ENCODE measurements around the gene CPNE7. TPM values are rescaled to one million over a fixed set of nuclear protein-coding genes. Genes with fewer than 3 reads are reported as not detected.

CPNE7 gene
- total and polyA plus RNA-seq, 2 donors (not counting 1 experiment from before 2014, with no cell fraction given) = 0.51 to 0.76 TPM

DNA sequence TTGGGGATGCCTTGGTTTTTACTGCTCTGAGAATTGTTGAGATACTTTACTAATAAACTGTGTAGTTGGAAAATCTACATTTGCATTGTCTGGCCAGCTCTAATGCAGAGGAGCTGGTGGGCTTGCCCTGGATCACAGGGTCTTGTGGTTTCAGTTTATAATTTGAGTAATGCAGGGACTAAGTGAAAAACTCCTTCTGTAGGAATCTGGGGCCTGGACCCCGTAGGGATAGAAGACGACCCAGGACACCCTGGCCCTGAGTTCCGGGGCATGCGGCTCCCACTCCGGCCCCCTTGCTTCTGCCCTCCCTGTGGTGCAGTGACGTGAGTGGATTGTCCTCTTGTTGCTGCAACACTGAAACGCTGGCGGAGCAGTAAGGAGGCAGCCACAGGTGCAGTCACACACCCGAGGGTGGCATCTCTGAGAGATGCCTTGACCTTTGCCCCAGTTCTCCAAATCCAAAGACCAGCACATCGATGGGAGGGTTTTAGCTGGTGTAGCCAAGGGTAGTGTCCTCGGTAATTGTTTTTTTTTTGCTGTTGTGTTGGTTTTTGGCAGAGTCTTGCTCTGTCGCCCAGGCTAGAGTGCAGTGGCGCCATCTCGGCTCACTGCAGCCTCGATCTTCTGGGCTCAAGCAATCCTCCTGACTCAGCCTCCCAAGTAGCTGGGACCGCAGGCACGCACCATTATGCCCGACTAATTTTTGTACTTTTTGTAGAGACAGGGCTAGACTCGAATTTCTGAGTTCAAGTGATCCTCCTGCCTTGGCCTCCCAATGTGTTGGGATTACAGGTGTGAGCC lies 17.7 kb upstream of the CPNE7 start:
- Mint-ChIP-seq H3K4me3 (peak overlapping the region; percentile 73), H3K9me3 (ENCODE audit: insufficient read depth) (no peaks in the 10 kb centered on the region), H3K27me3 (no peaks in the 10 kb centered on the region), H3K27ac (peak overlapping the region; percentile 69), H3K4me1 (peaks cover 19% of the 10 kb centered on the region)
- no peak overlapping the region for H3K9ac ChIP-seq (ENCODE audit: low read length)
- H3K27ac ChIP-seq (ENCODE audit: low read length in 2 of 2) = no peak overlapping the region
- peaks cover 28% of the 10 kb centered on the region for H3K79me2 ChIP-seq (ENCODE audit: control insufficient read depth, insufficient read depth, low read length)
- ChIA-PET POLR2A (no interaction called here), CTCF (interaction anchor here (0.7 to 2.7 kb wide), 14 partner anchors 9 to 815 kb away, joined by 3 to 9 read pairs (median 4); partner anchors contain the start of genes SPG7 and ZNF778)
- no peaks in the 10 kb centered on the region for H3K9me3 ChIP-seq (ENCODE audit: control extremely low read depth in 1 of 3, control insufficient read depth in 2 of 3, insufficient read depth in 1 of 3, low read length in 2 of 3)
- 91% methylated on average over 15 of the region's 19 CpGs for WGBS (ENCODE audit: insufficient coverage)
- H3K4me3 ChIP-seq (ENCODE audit: control extremely low read depth in 1 of 5, extremely low read depth in 1 of 5, insufficient read depth in 1 of 5, low read depth in 2 of 5, low read length in 4 of 5) = no peak overlapping the region
- peaks cover 19 to 24% of the 10 kb centered on the region in 2 donors for H3K4me1 ChIP-seq (ENCODE audit: control insufficient read depth in 2 of 2, insufficient read depth in 2 of 2, low read length in 2 of 2)
- TF ChIP-seq, protein P1, sequence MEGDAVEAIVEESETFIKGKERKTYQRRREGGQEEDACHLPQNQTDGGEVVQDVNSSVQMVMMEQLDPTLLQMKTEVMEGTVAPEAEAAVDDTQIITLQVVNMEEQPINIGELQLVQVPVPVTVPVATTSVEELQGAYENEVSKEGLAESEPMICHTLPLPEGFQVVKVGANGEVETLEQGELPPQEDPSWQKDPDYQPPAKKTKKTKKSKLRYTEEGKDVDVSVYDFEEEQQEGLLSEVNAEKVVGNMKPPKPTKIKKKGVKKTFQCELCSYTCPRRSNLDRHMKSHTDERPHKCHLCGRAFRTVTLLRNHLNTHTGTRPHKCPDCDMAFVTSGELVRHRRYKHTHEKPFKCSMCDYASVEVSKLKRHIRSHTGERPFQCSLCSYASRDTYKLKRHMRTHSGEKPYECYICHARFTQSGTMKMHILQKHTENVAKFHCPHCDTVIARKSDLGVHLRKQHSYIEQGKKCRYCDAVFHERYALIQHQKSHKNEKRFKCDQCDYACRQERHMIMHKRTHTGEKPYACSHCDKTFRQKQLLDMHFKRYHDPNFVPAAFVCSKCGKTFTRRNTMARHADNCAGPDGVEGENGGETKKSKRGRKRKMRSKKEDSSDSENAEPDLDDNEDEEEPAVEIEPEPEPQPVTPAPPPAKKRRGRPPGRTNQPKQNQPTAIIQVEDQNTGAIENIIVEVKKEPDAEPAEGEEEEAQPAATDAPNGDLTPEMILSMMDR (IDR thresholded peaks at IDR 0.05) = peak; percentile 20
- TF ChIP-seq EZH2 (IDR thresholded peaks at IDR 0.05; ENCODE audit: borderline replicate concordance, insufficient read depth, low read depth, low read length, poor library complexity, severe bottlenecking) = no peak
- peaks cover 2 to 27% of the 10 kb centered on the region in 2 experiments for H3K36me3 ChIP-seq (replicated peaks in 1 of 2; ENCODE audit: control extremely low read depth in 1 of 2, control insufficient read depth in 1 of 2, extremely low read depth in 1 of 2, insufficient read depth in 2 of 2, low read length in 1 of 2)
- ATAC-seq (ENCODE audit: low read depth) (no peak), DNase-seq (no peak)
- H3K27me3 ChIP-seq (replicated peaks in 1 of 4; ENCODE audit: control extremely low read depth in 1 of 4, control insufficient read depth in 3 of 4, insufficient read depth in 4 of 4, low read length in 3 of 4) = no peaks in the 10 kb centered on the region
- no peak overlapping the region for H3K4me2 ChIP-seq (replicated peaks; ENCODE audit: low read depth, low read length, poor library complexity, severe bottlenecking)
- no peak overlapping the region for H2AFZ ChIP-seq (ENCODE audit: insufficient read depth, low read depth, low read length, poor library complexity, severe bottlenecking)
- H4K20me1 ChIP-seq (ENCODE audit: control insufficient read depth, insufficient read depth, low read length, poor library complexity, severe bottlenecking) = peaks cover 24% of the 10 kb centered on the region
- intact Hi-C loops (cut with micrococcal nuclease) = no loop called here

Data from B cell (primary cell).